GM12801 (cell line): ENCODE data around the gene SORCS2.

Source experiments
- CTCF ChIP-seq: IDR thresholded peaks from one replicate; pipeline ENCODE4 v1.5.1; 2011; ENCODE audit warnings: control low read depth; ENCODE audit not compliant: insufficient read length; ENCODE audit errors: extremely low read depth

SORCS2 gene

GRCh38 chr4:7714738-7715137 is 522.4 kb downstream of the SORCS2 start:
- TF ChIP-seq CTCF, result no peak

- TF ChIP-seq CTCF, result no peak
These were observed 523.1 kb downstream of the SORCS2 start for GRCh38 chr4:7715271-7716009.

- TF ChIP-seq CTCF, result no peak
These were observed 523.8 kb downstream of the SORCS2 start for GRCh38 chr4:7716010-7716721.

GRCh38 chr4:7717161-7717560 is 524.8 kb downstream of the SORCS2 start:
- TF ChIP-seq CTCF, result no peak

GRCh38 chr4:7717946-7718490 is 525.7 kb downstream of the SORCS2 start:
- TF ChIP-seq CTCF, result no peak

- TF ChIP-seq CTCF, result no peak
These were observed 527.2 kb downstream of the SORCS2 start for GRCh38 chr4:7719354-7720174.
